Liver (tissue), 9 donors: ENCODE measurements around the gene DYSF. TPM values are rescaled to one million over a fixed set of nuclear protein-coding genes. Genes with fewer than 3 reads are reported as not detected.

ENCODE experiments used
- DNase-seq: peaks from one replicate; pipeline ENCODE4 v3.0.0-alpha.2; 2017; ENCODE audit warnings: low spot score
- H3K27ac ChIP-seq, 2 donors: one replicate each; pipeline ENCODE4 v1.7.0; 2013; ENCODE audit warnings: inconsistent platforms in 2 of 2, low read length in 2 of 2, control low read depth in 1 of 2, low read depth in 1 of 2, mild to moderate bottlenecking in 1 of 2
- H3K27me3 ChIP-seq, 4 donors: one replicate each; pipeline versions ENCODE4 v1.6.1 to v1.7.0; 2013; ENCODE audit warnings: low read length in 3 of 4, inconsistent platforms in 1 of 4, mild to moderate bottlenecking in 1 of 4, moderate library complexity in 1 of 4; ENCODE audit not compliant: control insufficient read depth in 4 of 4, insufficient read depth in 4 of 4
- H3K36me3 ChIP-seq, 4 donors: one replicate each; pipeline versions ENCODE4 v1.6.1 to v1.7.0; 2013; ENCODE audit warnings: low read length in 3 of 4, mild to moderate bottlenecking in 3 of 4, low read depth in 1 of 4, moderate library complexity in 1 of 4; ENCODE audit not compliant: control insufficient read depth in 4 of 4, insufficient read depth in 3 of 4
- H3K4me1 ChIP-seq, 4 donors: one replicate each; pipeline versions ENCODE4 v1.6.1 to v1.7.0; 2013; ENCODE audit warnings: low read length in 3 of 4, mild to moderate bottlenecking in 3 of 4, moderate library complexity in 1 of 4; ENCODE audit not compliant: control insufficient read depth in 4 of 4, insufficient read depth in 4 of 4
- H3K4me3 ChIP-seq, 3 donors: one replicate each; pipeline versions ENCODE4 v1.6.1 to v1.7.0; 2013; ENCODE audit warnings: low read length in 3 of 3, control low read depth in 1 of 3, low read depth in 1 of 3, mild to moderate bottlenecking in 1 of 3
- H3K9ac ChIP-seq, 2 donors: one replicate each; pipeline ENCODE4 v1.7.0; 2013; ENCODE audit warnings: low read length in 2 of 2, mild to moderate bottlenecking in 2 of 2, moderate library complexity in 2 of 2, control low read depth in 1 of 2, low read depth in 1 of 2
- H3K9me3 ChIP-seq, 4 donors: one replicate each; pipeline versions ENCODE4 v1.6.1 to v1.7.0; 2013; ENCODE audit warnings: low read length in 3 of 4; ENCODE audit not compliant: control insufficient read depth in 4 of 4
- EGR1 ChIP-seq, 2 donors: IDR thresholded peaks; 2 replicates each; pipeline ENCODE4 v1.6.1; 2016 to 2018; ENCODE audit warnings: antibody characterized with exemption in 2 of 2, low read depth in 2 of 2
- FOXA1 ChIP-seq: IDR thresholded peaks from 2 replicates; pipeline ENCODE4 v1.6.1; 2016; ENCODE audit warnings: antibody characterized with exemption
- FOXA2 ChIP-seq: IDR thresholded peaks from 2 replicates; pipeline ENCODE4 v1.6.1; 2016; ENCODE audit warnings: antibody characterized with exemption
- GABPA ChIP-seq, 2 donors: IDR thresholded peaks in 1 of 2; conservative IDR thresholded peaks in 1 of 2; 2 replicates each; pipeline ENCODE4 v1.6.1; 2016; ENCODE audit warnings: antibody characterized with exemption in 2 of 2, mild to moderate bottlenecking in 1 of 2, moderate library complexity in 1 of 2
- HNF4A ChIP-seq, 2 donors: conservative IDR thresholded peaks; 2 replicates each; pipeline ENCODE4 v1.6.1; 2016; ENCODE audit warnings: antibody characterized with exemption in 2 of 2, mild to moderate bottlenecking in 2 of 2
- HNF4G ChIP-seq: IDR thresholded peaks from 2 replicates; pipeline ENCODE4 v1.6.1; 2016; ENCODE audit warnings: antibody characterized with exemption
- JUND ChIP-seq, 2 donors: IDR thresholded peaks; 2 replicates each; pipeline ENCODE4 v1.6.1; 2016; ENCODE audit warnings: antibody characterized with exemption in 2 of 2
- NR2F2 ChIP-seq: IDR thresholded peaks from 2 replicates; pipeline ENCODE4 v1.6.1; 2016; ENCODE audit warnings: antibody characterized with exemption
- RAD21 ChIP-seq, 2 donors: IDR thresholded peaks; 2 replicates each; pipeline ENCODE4 v1.6.1; 2016; ENCODE audit warnings: antibody characterized with exemption in 2 of 2, mild to moderate bottlenecking in 2 of 2
- RXRA ChIP-seq, 2 donors: IDR thresholded peaks; 2 replicates each; pipeline ENCODE4 v1.6.1; 2017 to 2018; ENCODE audit warnings: antibody characterized with exemption in 2 of 2, mild to moderate bottlenecking in 1 of 2
- SP1 ChIP-seq: IDR thresholded peaks from 2 replicates; pipeline ENCODE4 v1.6.1; 2018; ENCODE audit warnings: antibody characterized with exemption, mild to moderate bottlenecking
- YY1 ChIP-seq: IDR thresholded peaks from 2 replicates; pipeline ENCODE4 v1.6.1; 2016; ENCODE audit warnings: antibody characterized with exemption, mild to moderate bottlenecking
- WGBS: extraction: QIAGEN DNeasy Blood & Tissue Kit; methylation state at CpG from one replicate; pipeline ENCODE4 v1.1.7; 2013; 5-methylcytosine and 5-hydroxymethylcytosine counted together
- polyA plus RNA-seq, 2 donors: library from polyadenylated mRNA; stranded (reverse) in 1 of 2; unstranded in 1 of 2; fragments of 200-250 nt in 1 of 2; fragments of >200 nt in 1 of 2; fragmentation: Nextera tagmentation in 1 of 2; extraction: Ambion mirVana in 1 of 2; gene quantifications; one replicate each; pipeline versions ENCODE4 v1.2.1 to v1.2.3, GENCODE V29; 2013 to 2015
- total RNA-seq, 2 donors: library from RNA; depleted of rRNA; stranded (reverse); fragments of >200 nt; gene quantifications; one replicate each; pipeline ENCODE4 v1.2.3, GENCODE V29; 2014
- TF ChIP-seq, protein P1 (sequence below): IDR thresholded peaks from 2 replicates; pipeline ENCODE4 v1.6.1; 2016; ENCODE audit warnings: antibody characterized with exemption
- TF ChIP-seq, protein P2 (sequence below): fragments of 150-350 bp; IDR thresholded peaks from 2 replicates; pipeline ENCODE4 v1.5.1; 2017; ENCODE audit warnings: improper control_type of control experiment, low read depth, low read length; ENCODE audit not compliant: missing input control
- TF ChIP-seq, protein P3 (sequence below): IDR thresholded peaks from 2 replicates; pipeline ENCODE4 v1.6.1; 2016; ENCODE audit warnings: antibody characterized with exemption, mild to moderate bottlenecking
- TF ChIP-seq, protein P4 (sequence below): IDR thresholded peaks from 2 replicates; pipeline ENCODE4 v1.6.1; 2016; ENCODE audit warnings: antibody characterized with exemption
- TF ChIP-seq, protein P5 (sequence below): IDR thresholded peaks from 2 replicates; pipeline ENCODE4 v1.6.1; 2016; ENCODE audit warnings: antibody characterized with exemption
- donor health status: healthy.
- donor health status: healthy.
- donor health status: healthy.
- donor health status: healthy.
- donor health status: healthy.

Gene DYSF
- total and polyA plus RNA-seq, 4 donors: 8.5 to 20.8 (median 13.6) TPM

DNA sequence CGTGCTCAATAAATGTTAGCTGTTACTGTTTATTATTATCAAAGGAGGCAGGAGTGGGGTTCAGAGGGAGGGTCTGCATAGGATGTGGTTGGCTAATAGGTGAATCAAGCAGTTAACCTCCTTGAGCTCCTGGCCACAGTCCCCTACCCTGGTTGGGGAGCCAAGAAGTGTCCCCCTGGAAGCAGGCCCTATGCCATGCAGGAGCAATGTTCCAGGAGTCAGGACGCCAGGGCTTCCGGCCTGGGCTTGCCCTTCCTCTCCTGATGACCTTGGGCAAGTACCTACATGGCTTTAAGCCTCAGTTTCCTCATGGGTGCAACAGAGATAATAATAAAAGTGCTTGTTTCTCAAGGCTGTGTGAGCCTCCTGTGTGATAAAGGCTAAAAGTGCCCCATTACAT lies 84.9 kb downstream of the DYSF start:
- H3K4me1 ChIP-seq: no peaks in the 10 kb centered on the region
- H3K27ac ChIP-seq: no peak overlapping the region
- no peaks in the 10 kb centered on the region for H3K27me3 ChIP-seq
- H3K36me3 ChIP-seq: peaks cover 0 to 16% (median 4%) of the 10 kb centered on the region in 4 donors
- H3K9ac ChIP-seq: no peak overlapping the region
- WGBS: 88% methylated on average over 3 of the region's 3 CpGs
- no peak for DNase-seq
- TF ChIP-seq, protein P1, sequence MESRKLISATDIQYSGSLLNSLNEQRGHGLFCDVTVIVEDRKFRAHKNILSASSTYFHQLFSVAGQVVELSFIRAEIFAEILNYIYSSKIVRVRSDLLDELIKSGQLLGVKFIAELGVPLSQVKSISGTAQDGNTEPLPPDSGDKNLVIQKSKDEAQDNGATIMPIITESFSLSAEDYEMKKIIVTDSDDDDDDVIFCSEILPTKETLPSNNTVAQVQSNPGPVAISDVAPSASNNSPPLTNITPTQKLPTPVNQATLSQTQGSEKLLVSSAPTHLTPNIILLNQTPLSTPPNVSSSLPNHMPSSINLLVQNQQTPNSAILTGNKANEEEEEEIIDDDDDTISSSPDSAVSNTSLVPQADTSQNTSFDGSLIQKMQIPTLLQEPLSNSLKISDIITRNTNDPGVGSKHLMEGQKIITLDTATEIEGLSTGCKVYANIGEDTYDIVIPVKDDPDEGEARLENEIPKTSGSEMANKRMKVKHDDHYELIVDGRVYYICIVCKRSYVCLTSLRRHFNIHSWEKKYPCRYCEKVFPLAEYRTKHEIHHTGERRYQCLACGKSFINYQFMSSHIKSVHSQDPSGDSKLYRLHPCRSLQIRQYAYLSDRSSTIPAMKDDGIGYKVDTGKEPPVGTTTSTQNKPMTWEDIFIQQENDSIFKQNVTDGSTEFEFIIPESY: no peak
- TF ChIP-seq NR2F2 (no peak), GABPA (IDR thresholded peaks at IDR 0.05 in 1 of 2, conservative IDR thresholded peaks at IDR 0.05 in 1 of 2) (no peak), FOXA2 (no peak)
- TF ChIP-seq, protein P2, sequence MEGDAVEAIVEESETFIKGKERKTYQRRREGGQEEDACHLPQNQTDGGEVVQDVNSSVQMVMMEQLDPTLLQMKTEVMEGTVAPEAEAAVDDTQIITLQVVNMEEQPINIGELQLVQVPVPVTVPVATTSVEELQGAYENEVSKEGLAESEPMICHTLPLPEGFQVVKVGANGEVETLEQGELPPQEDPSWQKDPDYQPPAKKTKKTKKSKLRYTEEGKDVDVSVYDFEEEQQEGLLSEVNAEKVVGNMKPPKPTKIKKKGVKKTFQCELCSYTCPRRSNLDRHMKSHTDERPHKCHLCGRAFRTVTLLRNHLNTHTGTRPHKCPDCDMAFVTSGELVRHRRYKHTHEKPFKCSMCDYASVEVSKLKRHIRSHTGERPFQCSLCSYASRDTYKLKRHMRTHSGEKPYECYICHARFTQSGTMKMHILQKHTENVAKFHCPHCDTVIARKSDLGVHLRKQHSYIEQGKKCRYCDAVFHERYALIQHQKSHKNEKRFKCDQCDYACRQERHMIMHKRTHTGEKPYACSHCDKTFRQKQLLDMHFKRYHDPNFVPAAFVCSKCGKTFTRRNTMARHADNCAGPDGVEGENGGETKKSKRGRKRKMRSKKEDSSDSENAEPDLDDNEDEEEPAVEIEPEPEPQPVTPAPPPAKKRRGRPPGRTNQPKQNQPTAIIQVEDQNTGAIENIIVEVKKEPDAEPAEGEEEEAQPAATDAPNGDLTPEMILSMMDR: no peak
- H3K9me3 ChIP-seq: no peaks in the 10 kb centered on the region
- H3K4me3 ChIP-seq: no peak overlapping the region

DNA sequence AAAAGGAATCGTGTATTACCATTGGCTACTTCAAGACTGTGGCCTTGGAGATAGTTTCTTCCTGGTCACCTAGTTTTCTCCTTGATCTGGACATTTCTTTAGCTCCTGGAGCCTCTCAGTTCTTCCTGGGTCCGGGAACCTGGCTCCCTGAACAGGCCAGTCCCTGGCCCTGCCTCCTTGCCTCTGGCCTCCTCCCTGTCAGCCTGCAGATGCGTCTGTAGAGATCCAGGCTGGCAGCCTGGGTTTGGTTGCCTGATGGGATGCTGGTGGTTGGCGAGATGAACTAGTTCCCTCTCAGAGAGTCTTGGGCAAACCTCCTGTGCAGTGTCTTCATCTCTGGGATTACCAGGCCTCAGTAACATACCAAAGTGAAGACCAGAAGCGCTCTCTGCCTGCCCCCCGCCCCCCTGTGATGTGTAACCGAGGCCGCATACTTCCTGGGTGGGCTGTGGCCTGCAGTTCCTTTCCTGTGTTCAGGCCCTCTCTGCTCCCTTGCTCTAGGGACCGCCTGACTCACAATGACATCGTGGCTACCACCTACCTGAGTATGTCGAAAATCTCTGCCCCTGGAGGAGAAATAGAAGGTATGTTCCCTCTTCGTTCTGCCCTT lies 85.4 kb downstream of the DYSF start:
- Histone ChIP-seq H3K27ac (no peak overlapping the region), H3K9ac (no peak overlapping the region), H3K27me3 (no peaks in the 10 kb centered on the region), H3K36me3 (peaks cover 0 to 13% (median 1%) of the 10 kb centered on the region in 4 donors), H3K4me3 (no peak overlapping the region), H3K4me1 (no peaks in the 10 kb centered on the region), H3K9me3 (no peaks in the 10 kb centered on the region)
- no peak for TF ChIP-seq JUND (IDR thresholded peaks at IDR 0.05)
- no peak for TF ChIP-seq YY1
- TF ChIP-seq, protein P3, sequence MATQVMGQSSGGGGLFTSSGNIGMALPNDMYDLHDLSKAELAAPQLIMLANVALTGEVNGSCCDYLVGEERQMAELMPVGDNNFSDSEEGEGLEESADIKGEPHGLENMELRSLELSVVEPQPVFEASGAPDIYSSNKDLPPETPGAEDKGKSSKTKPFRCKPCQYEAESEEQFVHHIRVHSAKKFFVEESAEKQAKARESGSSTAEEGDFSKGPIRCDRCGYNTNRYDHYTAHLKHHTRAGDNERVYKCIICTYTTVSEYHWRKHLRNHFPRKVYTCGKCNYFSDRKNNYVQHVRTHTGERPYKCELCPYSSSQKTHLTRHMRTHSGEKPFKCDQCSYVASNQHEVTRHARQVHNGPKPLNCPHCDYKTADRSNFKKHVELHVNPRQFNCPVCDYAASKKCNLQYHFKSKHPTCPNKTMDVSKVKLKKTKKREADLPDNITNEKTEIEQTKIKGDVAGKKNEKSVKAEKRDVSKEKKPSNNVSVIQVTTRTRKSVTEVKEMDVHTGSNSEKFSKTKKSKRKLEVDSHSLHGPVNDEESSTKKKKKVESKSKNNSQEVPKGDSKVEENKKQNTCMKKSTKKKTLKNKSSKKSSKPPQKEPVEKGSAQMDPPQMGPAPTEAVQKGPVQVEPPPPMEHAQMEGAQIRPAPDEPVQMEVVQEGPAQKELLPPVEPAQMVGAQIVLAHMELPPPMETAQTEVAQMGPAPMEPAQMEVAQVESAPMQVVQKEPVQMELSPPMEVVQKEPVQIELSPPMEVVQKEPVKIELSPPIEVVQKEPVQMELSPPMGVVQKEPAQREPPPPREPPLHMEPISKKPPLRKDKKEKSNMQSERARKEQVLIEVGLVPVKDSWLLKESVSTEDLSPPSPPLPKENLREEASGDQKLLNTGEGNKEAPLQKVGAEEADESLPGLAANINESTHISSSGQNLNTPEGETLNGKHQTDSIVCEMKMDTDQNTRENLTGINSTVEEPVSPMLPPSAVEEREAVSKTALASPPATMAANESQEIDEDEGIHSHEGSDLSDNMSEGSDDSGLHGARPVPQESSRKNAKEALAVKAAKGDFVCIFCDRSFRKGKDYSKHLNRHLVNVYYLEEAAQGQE: no peak
- TF ChIP-seq EGR1 (IDR thresholded peaks at IDR 0.05; ENCODE audit: low read depth in 2 of 2): no peak
- TF ChIP-seq, protein P1: no peak
- TF ChIP-seq SP1: no peak
- no peak for TF ChIP-seq HNF4A (conservative IDR thresholded peaks at IDR 0.05)
- TF ChIP-seq, protein P2: no peak
- TF ChIP-seq FOXA1: no peak
- TF ChIP-seq HNF4G: no peak
- no peak for TF ChIP-seq NR2F2
- TF ChIP-seq RXRA (IDR thresholded peaks at IDR 0.05): no peak
- TF ChIP-seq RAD21 (IDR thresholded peaks at IDR 0.05): no peak
- no peak for TF ChIP-seq GABPA (IDR thresholded peaks at IDR 0.05 in 1 of 2, conservative IDR thresholded peaks at IDR 0.05 in 1 of 2)
- TF ChIP-seq, protein P4, sequence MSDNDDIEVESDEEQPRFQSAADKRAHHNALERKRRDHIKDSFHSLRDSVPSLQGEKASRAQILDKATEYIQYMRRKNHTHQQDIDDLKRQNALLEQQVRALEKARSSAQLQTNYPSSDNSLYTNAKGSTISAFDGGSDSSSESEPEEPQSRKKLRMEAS: no peak
- TF ChIP-seq, protein P5, sequence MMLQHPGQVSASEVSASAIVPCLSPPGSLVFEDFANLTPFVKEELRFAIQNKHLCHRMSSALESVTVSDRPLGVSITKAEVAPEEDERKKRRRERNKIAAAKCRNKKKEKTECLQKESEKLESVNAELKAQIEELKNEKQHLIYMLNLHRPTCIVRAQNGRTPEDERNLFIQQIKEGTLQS: no peak
- no peak for TF ChIP-seq FOXA2
- WGBS: 85% methylated on average over 12 of the region's 12 CpGs
- DNase-seq: no peak
